HEK293 (cell line): ENCODE measurements around the gene SYNDIG1.

Experiments
- CTCF ChIA-PET: fragments of 350-600 bp; formaldehyde crosslinking; extraction: SDS; loops from one replicate; lab custom pipeline; 2021; ENCODE audit warnings: antibody characterized with exemption; lab: Yijun Ruan, JAX
- POLR2A ChIA-PET: fragments of 300-600 bp; formaldehyde crosslinking; extraction: SDS; loops from one replicate; lab custom pipeline; 2020; ENCODE audit warnings: antibody characterized with exemption, inconsistent platforms; lab: Yijun Ruan, JAX
- H3K27ac ChIP-seq: fragments of 200-500 bp; sonication (Bioruptor generic); 2 replicates; pipeline ENCODE4 v1.5.1; 2014; ENCODE audit warnings: low read depth, low read length, control low read depth, inconsistent platforms; ENCODE audit errors: extremely low read depth
- H3K36me3 ChIP-seq, 2 experiments: fragments of 200-500 bp in 1 of 2; sonication (Bioruptor generic) in 1 of 2; 1 replicate in 1 of 2; 2 replicates in 1 of 2; pipeline ENCODE4 v1.5.1; 2014 to 2017; ENCODE audit warnings: inconsistent platforms in 2 of 2, low read length in 2 of 2; ENCODE audit not compliant: control insufficient read depth in 2 of 2, insufficient read depth in 1 of 2
- H3K4me1 ChIP-seq: fragments of 200-500 bp; sonication (Bioruptor generic); 2 replicates; pipeline ENCODE4 v1.5.1; 2014; ENCODE audit warnings: mild to moderate bottlenecking, low read length, inconsistent platforms; ENCODE audit not compliant: control insufficient read depth, insufficient read depth
- H3K4me3 ChIP-seq: 2 replicates; pipeline ENCODE4 v1.5.1; 2011; ENCODE audit warnings: low read depth, mild to moderate bottlenecking, control low read depth, low read length, moderate library complexity
- H3K9me3 ChIP-seq: fragments of 200-500 bp; sonication (Bioruptor generic); 2 replicates; pipeline ENCODE4 v1.5.1; 2014; ENCODE audit warnings: low read depth, low read length, inconsistent platforms; ENCODE audit not compliant: control insufficient read depth, insufficient read depth
- AEBP2 ChIP-seq: fragments of 450-650 bp; formaldehyde crosslinking; IDR thresholded peaks from 2 replicates; pipeline ENCODE4 v1.5.1; 2016; ENCODE audit warnings: missing biosample characterization, missing genetic modification characterization, borderline replicate concordance
- BCL11A ChIP-seq: fragments of 450-650 bp; formaldehyde crosslinking; IDR thresholded peaks from 2 replicates; pipeline ENCODE4 v1.5.1; 2016; ENCODE audit warnings: low read depth, missing biosample characterization, missing genetic modification characterization
- KLF16 ChIP-seq: fragments of 450-650 bp; formaldehyde crosslinking; IDR thresholded peaks from 2 replicates; pipeline ENCODE4 v1.5.1; 2017; ENCODE audit warnings: missing biosample characterization, missing genetic modification characterization
- PRDM4 ChIP-seq: fragments of 450-650 bp; formaldehyde crosslinking; IDR thresholded peaks from 2 replicates; pipeline ENCODE4 v1.5.1; 2017; ENCODE audit warnings: missing biosample characterization, missing genetic modification characterization
- PRDM6 ChIP-seq: fragments of 450-650 bp; formaldehyde crosslinking; IDR thresholded peaks from 2 replicates; pipeline ENCODE4 v1.5.1; 2017; ENCODE audit warnings: missing biosample characterization, missing genetic modification characterization
- TSHZ1 ChIP-seq: fragments of 450-650 bp; formaldehyde crosslinking; IDR thresholded peaks from 2 replicates; pipeline ENCODE4 v1.5.1; 2016; ENCODE audit warnings: missing biosample characterization, missing genetic modification characterization, borderline replicate concordance
- ZBTB44 ChIP-seq: fragments of 450-650 bp; IDR thresholded peaks from 2 replicates; pipeline ENCODE4 v1.5.1; 2018; ENCODE audit warnings: missing biosample characterization, mild to moderate bottlenecking, missing genetic modification characterization
- ZIC2 ChIP-seq: fragments of 450-650 bp; formaldehyde crosslinking; IDR thresholded peaks from 2 replicates; pipeline ENCODE4 v1.5.1; 2016; ENCODE audit warnings: missing biosample characterization, missing genetic modification characterization
- ZNF23 ChIP-seq: fragments of 450-650 bp; formaldehyde crosslinking; IDR thresholded peaks from 2 replicates; pipeline ENCODE4 v1.5.1; 2016; ENCODE audit warnings: missing biosample characterization, missing genetic modification characterization, borderline replicate concordance
- ZNF433 ChIP-seq: fragments of 450-650 bp; formaldehyde crosslinking; IDR thresholded peaks from 2 replicates; pipeline ENCODE4 v1.5.1; 2016; ENCODE audit warnings: missing biosample characterization, missing genetic modification characterization, low read depth
- ZNF449 ChIP-seq: fragments of 450-650 bp; formaldehyde crosslinking; IDR thresholded peaks from 2 replicates; pipeline ENCODE4 v1.5.1; 2017; ENCODE audit warnings: missing biosample characterization, mild to moderate bottlenecking, missing genetic modification characterization, moderate library complexity
- ZNF768 ChIP-seq: fragments of 450-650 bp; formaldehyde crosslinking; IDR thresholded peaks from 2 replicates; pipeline ENCODE4 v1.5.1; 2018; ENCODE audit warnings: missing biosample characterization, mild to moderate bottlenecking, missing genetic modification characterization
- ZNF837 ChIP-seq: fragments of 450-650 bp; formaldehyde crosslinking; IDR thresholded peaks from 2 replicates; pipeline ENCODE4 v1.5.1; 2016; ENCODE audit warnings: missing biosample characterization, missing genetic modification characterization

The SYNDIG1 gene

GRCh38 chr20:24637941-24638340, 168.5 kb downstream of the SYNDIG1 start (continued):
- TF ChIP-seq AEBP2 (tag by site-specific recombination) (no peak), ZBTB44 (no peak), PRDM6 (tag by site-specific recombination) (no peak), ZNF449 (tag by site-specific recombination) (no peak), ZNF433 (tag by site-specific recombination) (no peak), ZNF23 (tag by site-specific recombination) (no peak), ZNF768 (tag by site-specific recombination) (no peak), TSHZ1 (tag by site-specific recombination) (no peak), ZNF837 (tag by site-specific recombination) (no peak)

GRCh38 chr20:24638591-24639548, 169.4 kb downstream of the SYNDIG1 start:
- H3K4me3 ChIP-seq: no peak overlapping the region
- no peaks in the 10 kb centered on the region for H3K4me1 ChIP-seq
- TF ChIP-seq ZIC2 (tag by site-specific recombination) (peak; percentile 63), BCL11A (no peak), KLF16 (tag by site-specific recombination) (no peak), PRDM4 (no peak)
- POLR2A ChIA-PET: no interaction called here
- CTCF ChIA-PET: no interaction called here
- no peaks in the 10 kb centered on the region for H3K9me3 ChIP-seq
- H3K27ac ChIP-seq: no peak overlapping the region
- no peaks in the 10 kb centered on the region for H3K36me3 ChIP-seq
